OCI-LY7 (cell line): ENCODE results near the gene METTL14. TPM values are rescaled to one million over a fixed set of nuclear protein-coding genes. Genes with fewer than 3 reads are reported as not detected.

Experiments
- BruUV-seq: library from RNA; stranded (reverse); fragments of 400-500 nt; replicated peaks from 2 replicates; lab custom pipeline; 2021; lab: Mats Ljungman, UMichigan
- CTCF ChIA-PET: fragments of 300-600 bp; sonication (Branson Sonifier 250); formaldehyde crosslinking; loops from one replicate; lab custom pipeline; 2022; ENCODE audit warnings: antibody characterized with exemption; ENCODE audit not compliant: unreplicated experiment; lab: Charles Lee
- POLR2A ChIA-PET: fragments of 300-600 bp; sonication (Branson Sonifier 250); formaldehyde crosslinking; loops from one replicate; lab custom pipeline; 2022; ENCODE audit warnings: antibody characterized with exemption; lab: Charles Lee
- DNase-seq: peaks from one replicate; pipeline ENCODE4 v3.0.0-alpha.2; 2015; ENCODE audit warnings: low spot score
- H2AFZ ChIP-seq: fragments of 200-600 bp; sonication (generic), shearing (Covaris generic); 2 replicates; pipeline ENCODE4 v1.6.1; 2014; ENCODE audit warnings: mild to moderate bottlenecking, antibody characterized with exemption, low read length, moderate library complexity
- H3K27ac ChIP-seq: fragments of 200-600 bp; sonication (generic); 2 replicates; pipeline ENCODE4 v1.5.1; 2014; ENCODE audit warnings: mixed run types, low read depth, mild to moderate bottlenecking, moderate library complexity, low read length, inconsistent platforms; ENCODE audit not compliant: poor library complexity, severe bottlenecking
- H3K36me3 ChIP-seq: fragments of 200-600 bp; sonication (generic); 2 replicates; pipeline ENCODE4 v1.6.1; 2014; ENCODE audit warnings: mild to moderate bottlenecking, antibody characterized with exemption, low read length, moderate library complexity, mixed read lengths; ENCODE audit not compliant: insufficient read depth
- H3K4me1 ChIP-seq: fragments of 200-600 bp; sonication (generic); 2 replicates; pipeline ENCODE4 v1.5.1; 2014; ENCODE audit warnings: mild to moderate bottlenecking, low read length; ENCODE audit not compliant: insufficient read depth, poor library complexity, severe bottlenecking
- H3K4me2 ChIP-seq: fragments of 200-600 bp; sonication (generic); 2 replicates; pipeline ENCODE4 v1.6.1; 2014; ENCODE audit warnings: mild to moderate bottlenecking, low read length
- H3K4me3 ChIP-seq: fragments of 200-600 bp; sonication (generic); 2 replicates; pipeline ENCODE4 v1.5.1; 2014; ENCODE audit warnings: mild to moderate bottlenecking, low read depth, low read length; ENCODE audit not compliant: poor library complexity, severe bottlenecking
- H3K79me2 ChIP-seq: fragments of 200-600 bp; sonication (generic); 2 replicates; pipeline ENCODE4 v1.6.1; 2016; ENCODE audit warnings: low read depth, mild to moderate bottlenecking, low read length, moderate library complexity, mixed read lengths; ENCODE audit not compliant: insufficient read depth
- H3K9me2 ChIP-seq: fragments of 200-600 bp; sonication (generic); 2 replicates; pipeline ENCODE4 v1.6.1; 2016; ENCODE audit warnings: mild to moderate bottlenecking, low read length, mixed read lengths; ENCODE audit not compliant: insufficient read depth
- H3K9me3 ChIP-seq: fragments of 200-600 bp; sonication (generic); 2 replicates; pipeline ENCODE4 v1.6.1; 2014; ENCODE audit warnings: mild to moderate bottlenecking, mixed run types, low read length, mixed read lengths
- H4K20me1 ChIP-seq: fragments of 200-600 bp; sonication (generic); 2 replicates; pipeline ENCODE4 v1.6.1; 2014; ENCODE audit warnings: mild to moderate bottlenecking, antibody characterized with exemption, low read length, moderate library complexity, mixed read lengths; ENCODE audit not compliant: insufficient read depth
- EZH2phosphoT487 ChIP-seq: fragments of 200-600 bp; sonication (generic); IDR thresholded peaks from 2 replicates; pipeline ENCODE4 v1.6.1; 2018; ENCODE audit warnings: low read depth, borderline replicate concordance, mild to moderate bottlenecking, mixed run types, antibody characterized with exemption, low read length, moderate library complexity, mixed read lengths
- intact Hi-C: fragments of 100-400 bp; cut with micrococcal nuclease; formaldehyde crosslinking; loops from one replicate; pipeline ENCODE4 v1.10.0; 2022; ENCODE audit not compliant: unreplicated experiment
- total RNA-seq, 2 experiments: library from RNA; depleted of rRNA in 1 of 2; stranded (reverse); fragments of >200 nt in 1 of 2; shearing (Covaris generic) in 1 of 2; gene quantifications; 2 replicates each; pipeline ENCODE4 v1.2.3, GENCODE V29; 2014 to 2022
- TF ChIP-seq, protein P1 (sequence below): fragments of 200-600 bp; sonication (generic); conservative IDR thresholded peaks from 2 replicates; pipeline ENCODE4 v1.5.1; 2014; ENCODE audit warnings: mild to moderate bottlenecking, antibody characterized with exemption, low read length, moderate library complexity, mixed read lengths

Gene METTL14
- total RNA-seq, 2 experiments from 2014 or later, result 17.5 to 41.7 TPM

DNA sequence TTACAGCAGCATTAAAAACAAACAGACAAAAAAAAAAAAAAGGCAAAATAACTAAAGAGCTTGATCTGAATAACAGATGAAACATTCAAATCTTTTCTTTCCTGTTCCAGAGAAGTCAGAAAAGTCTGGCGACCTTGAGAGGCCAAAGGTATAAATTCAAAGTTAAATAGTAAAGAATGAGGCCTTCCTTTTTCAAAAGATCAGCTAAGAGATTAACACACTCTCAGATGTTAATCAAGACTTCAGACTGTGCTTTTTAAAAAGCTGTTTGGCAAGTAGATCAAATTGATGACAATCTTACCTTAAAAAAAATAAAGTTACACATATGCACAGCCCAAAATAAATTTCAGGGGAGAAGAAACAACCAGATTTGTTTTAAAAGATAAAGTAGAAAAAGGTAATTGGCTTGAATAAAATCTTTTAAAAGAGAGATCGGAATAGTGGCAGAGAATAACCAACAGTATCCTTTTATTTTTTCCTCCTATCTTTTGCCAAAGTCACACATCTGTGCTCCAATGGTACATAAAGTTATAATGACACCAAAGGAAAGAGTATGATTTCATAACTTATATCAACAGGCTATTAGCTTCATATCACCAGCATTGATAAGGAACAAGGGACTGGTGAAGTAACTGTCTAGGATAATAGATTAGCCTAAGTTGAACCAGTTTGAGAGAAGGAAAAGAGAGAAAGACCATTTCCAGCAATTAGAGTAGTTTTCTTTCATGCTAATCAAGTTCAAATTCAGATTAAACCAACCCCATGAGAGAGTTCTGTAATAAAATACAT is 70.4 kb downstream of the METTL14 start:
- no peak for DNase-seq
- Histone ChIP-seq H3K4me1 (peaks cover 66% of the 10 kb centered on the region), H3K36me3 (peaks cover 57% of the 10 kb centered on the region), H4K20me1 (no peaks in the 10 kb centered on the region), H3K27ac (no peak overlapping the region), H3K4me2 (peak overlapping the region; percentile 5; the same call in 1 of the 2 replicates), H2AFZ (no peak overlapping the region), H3K79me2 (peaks cover 28% of the 10 kb centered on the region; the same call in 1 of the 2 replicates), H3K4me3 (no peak overlapping the region), H3K9me2 (no peaks in the 10 kb centered on the region), H3K9me3 (no peaks in the 10 kb centered on the region)
- BruUV-seq, result no TSS peak
- POLR2A ChIA-PET, result interaction anchor here (0.5 to 2.9 kb wide), 7 partner anchors 10 to 104 kb away, joined by 3 to 21 read pairs (median 4); no protein-coding TSS in a partner anchor
- CTCF ChIA-PET, result no interaction called here
- intact Hi-C loops, result no loop called here
- TF ChIP-seq, protein P1, sequence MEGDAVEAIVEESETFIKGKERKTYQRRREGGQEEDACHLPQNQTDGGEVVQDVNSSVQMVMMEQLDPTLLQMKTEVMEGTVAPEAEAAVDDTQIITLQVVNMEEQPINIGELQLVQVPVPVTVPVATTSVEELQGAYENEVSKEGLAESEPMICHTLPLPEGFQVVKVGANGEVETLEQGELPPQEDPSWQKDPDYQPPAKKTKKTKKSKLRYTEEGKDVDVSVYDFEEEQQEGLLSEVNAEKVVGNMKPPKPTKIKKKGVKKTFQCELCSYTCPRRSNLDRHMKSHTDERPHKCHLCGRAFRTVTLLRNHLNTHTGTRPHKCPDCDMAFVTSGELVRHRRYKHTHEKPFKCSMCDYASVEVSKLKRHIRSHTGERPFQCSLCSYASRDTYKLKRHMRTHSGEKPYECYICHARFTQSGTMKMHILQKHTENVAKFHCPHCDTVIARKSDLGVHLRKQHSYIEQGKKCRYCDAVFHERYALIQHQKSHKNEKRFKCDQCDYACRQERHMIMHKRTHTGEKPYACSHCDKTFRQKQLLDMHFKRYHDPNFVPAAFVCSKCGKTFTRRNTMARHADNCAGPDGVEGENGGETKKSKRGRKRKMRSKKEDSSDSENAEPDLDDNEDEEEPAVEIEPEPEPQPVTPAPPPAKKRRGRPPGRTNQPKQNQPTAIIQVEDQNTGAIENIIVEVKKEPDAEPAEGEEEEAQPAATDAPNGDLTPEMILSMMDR, result no peak
- no peak for TF ChIP-seq EZH2phosphoT487

- Histone ChIP-seq H3K36me3 (peaks cover 51% of the 10 kb centered on the region), H2AFZ (no peak overlapping the region), H3K27ac (no peak overlapping the region), H4K20me1 (no peaks in the 10 kb centered on the region), H3K9me3 (no peaks in the 10 kb centered on the region), H3K4me2 (no peak overlapping the region), H3K4me1 (peaks cover 73% of the 10 kb centered on the region), H3K79me2 (peaks cover 33% of the 10 kb centered on the region; the same call in 1 of the 2 replicates), H3K4me3 (no peak overlapping the region), H3K9me2 (no peaks in the 10 kb centered on the region)
- intact Hi-C loops, result no loop called here
- ChIA-PET POLR2A (interaction anchor here (0.5 to 2.9 kb wide), 5 partner anchors 8 to 103 kb away, joined by 3 to 21 read pairs (median 3); no protein-coding TSS in a partner anchor), CTCF (no interaction called here)
- BruUV-seq, result no TSS peak
- TF ChIP-seq EZH2phosphoT487, result no peak
- TF ChIP-seq, protein P1, result no peak
- no peak for DNase-seq
These were observed 71.2 kb downstream of the METTL14 start for GRCh38 chr4:118756429-118756828.

- POLR2A ChIA-PET, result interaction anchor here (1.0 to 1.1 kb wide), 3 partner anchors 8 to 102 kb away, joined by 3 to 4 read pairs (median 3); no protein-coding TSS in a partner anchor
These were observed 71.8 kb downstream of the METTL14 start for GRCh38 chr4:118756958-118757357.

More at GRCh38 chr4:118756958-118757357, 71.8 kb downstream of the METTL14 start:
- no peak overlapping the region for H3K4me3 ChIP-seq
- H3K36me3 ChIP-seq, result peaks cover 47% of the 10 kb centered on the region
- CTCF ChIA-PET, result interaction anchor here (1.0 kb wide), 1 partner anchor 13 kb away, joined by 3 read pairs; no protein-coding TSS in a partner anchor
- no TSS peak for BruUV-seq
- H3K4me2 ChIP-seq, result peak overlapping the region; percentile 97
- no peaks in the 10 kb centered on the region for H3K9me3 ChIP-seq
- no peak overlapping the region for H2AFZ ChIP-seq
- TF ChIP-seq, protein P1, result no peak
- no peak for TF ChIP-seq EZH2phosphoT487
- H3K9me2 ChIP-seq, result no peaks in the 10 kb centered on the region
- H3K27ac ChIP-seq, result peak overlapping the region; percentile 96
- H3K79me2 ChIP-seq, result peaks cover 36% of the 10 kb centered on the region; the same call in 1 of the 2 replicates
- no peaks in the 10 kb centered on the region for H4K20me1 ChIP-seq
- peaks cover 78% of the 10 kb centered on the region for H3K4me1 ChIP-seq
- DNase-seq, result no peak
- intact Hi-C loops, result no loop called here
